Hepatocyte (in vitro differentiated cells): Measurements from ENCODE around the gene UBAP2. TPM values are rescaled to one million over a fixed set of nuclear protein-coding genes. Genes with fewer than 3 reads are reported as not detected.

Experiments
- DNase-seq: peaks from one replicate; pipeline ENCODE4 v3.0.0-alpha.2; 2016; ENCODE audit warnings: low spot score
- H2AFZ ChIP-seq: fragments of 200-600 bp; sonication (generic); 2 replicates; pipeline ENCODE4 v1.6.0; 2016; ENCODE audit warnings: antibody characterized with exemption, mild to moderate bottlenecking
- H3K27ac ChIP-seq: fragments of 200-600 bp; sonication (generic); 2 replicates; pipeline ENCODE4 v1.5.1; 2016; ENCODE audit warnings: mild to moderate bottlenecking
- H3K27me3 ChIP-seq: fragments of 200-600 bp; sonication (generic); 2 replicates; pipeline ENCODE4 v1.6.1; 2016
- H3K36me3 ChIP-seq: fragments of 200-600 bp; sonication (generic); replicated peaks from 2 replicates; pipeline ENCODE4 v1.5.1; 2016; ENCODE audit warnings: low read depth; ENCODE audit not compliant: insufficient read depth
- H3K4me1 ChIP-seq: fragments of 200-600 bp; sonication (generic); 2 replicates; pipeline ENCODE4 v1.5.1; 2016; ENCODE audit warnings: mild to moderate bottlenecking, moderate library complexity; ENCODE audit not compliant: insufficient read depth
- H3K4me2 ChIP-seq: fragments of 200-600 bp; sonication (generic); 2 replicates; pipeline ENCODE4 v1.6.0; 2016
- H3K4me3 ChIP-seq: fragments of 200-600 bp; sonication (generic); 2 replicates; pipeline ENCODE4 v1.5.1; 2016; ENCODE audit warnings: mild to moderate bottlenecking
- H3K79me2 ChIP-seq: fragments of 200-600 bp; sonication (generic); 2 replicates; pipeline ENCODE4 v1.6.0; 2017; ENCODE audit warnings: mild to moderate bottlenecking
- H3K9me2 ChIP-seq: fragments of 200-600 bp; sonication (generic); replicated peaks from 2 replicates; pipeline ENCODE4 v1.6.0; 2017; ENCODE audit warnings: mild to moderate bottlenecking; ENCODE audit not compliant: insufficient read depth
- H3K9me3 ChIP-seq: fragments of 200-600 bp; sonication (generic); 2 replicates; pipeline ENCODE4 v1.5.1; 2016; ENCODE audit warnings: low read depth, mild to moderate bottlenecking
- H4K20me1 ChIP-seq: fragments of 200-600 bp; sonication (generic); 2 replicates; pipeline ENCODE4 v1.6.0; 2016; ENCODE audit warnings: mild to moderate bottlenecking; ENCODE audit not compliant: insufficient read depth, poor library complexity, severe bottlenecking
- CTCF ChIP-seq: fragments of 200-600 bp; sonication (generic); IDR thresholded peaks from 2 replicates; pipeline ENCODE4 v1.5.1; 2016; ENCODE audit warnings: antibody characterized with exemption, mild to moderate bottlenecking; ENCODE audit not compliant: poor library complexity
- EZH2 ChIP-seq: fragments of 200-600 bp; sonication (generic); IDR thresholded peaks from 2 replicates; pipeline ENCODE4 v1.6.1; 2016; ENCODE audit warnings: antibody characterized with exemption, mild to moderate bottlenecking, borderline replicate concordance
- EZH2phosphoT487 ChIP-seq: fragments of 200-600 bp; sonication (generic); IDR thresholded peaks from one replicate; pipeline ENCODE4 v1.6.1; 2018; ENCODE audit warnings: antibody characterized with exemption, mild to moderate bottlenecking, low read depth, moderate library complexity; ENCODE audit not compliant: unreplicated experiment, severe bottlenecking
- WGBS: methylation state at CpG from one replicate; pipeline ENCODE4 v1.1.6; 2016; ENCODE audit warnings: low lambda C conversion rate; ENCODE audit errors: missing lambda C conversion rate; 5-methylcytosine and 5-hydroxymethylcytosine counted together
- polyA plus RNA-seq: library from polyadenylated mRNA; unstranded; fragments of >200 nt; fragmentation: Nextera tagmentation; extraction: Ambion mirVana; gene quantifications from 2 replicates; pipeline ENCODE4 v1.2.1, GENCODE V29; 2016
- total RNA-seq: library from RNA; depleted of rRNA; stranded (reverse); fragments of >200 nt; gene quantifications from 2 replicates; pipeline ENCODE4 v1.2.3, GENCODE V29; 2014

Gene UBAP2
- total and polyA plus RNA-seq, 2 experiments from 2014 or later, result 22.4 to 24.9 TPM

GRCh38 chr9:33939924-33940874 is 108.5 kb downstream of the UBAP2 start:
- 70% methylated on average over 7 of the region's 9 CpGs for WGBS
- peak; percentile 29 for DNase-seq
- no peaks in the 10 kb centered on the region for H3K27me3 ChIP-seq
- no peaks in the 10 kb centered on the region for H3K9me3 ChIP-seq
- no peak overlapping the region for H2AFZ ChIP-seq
- no peaks in the 10 kb centered on the region for H4K20me1 ChIP-seq
- H3K27ac ChIP-seq, result peak overlapping the region; percentile 72
- peaks cover 7% of the 10 kb centered on the region for H3K4me1 ChIP-seq
- H3K36me3 ChIP-seq, result no peaks in the 10 kb centered on the region
- H3K4me2 ChIP-seq, result no peak overlapping the region
- no peak for TF ChIP-seq EZH2phosphoT487
- no peak for TF ChIP-seq CTCF
- TF ChIP-seq EZH2, result no peak
- no peaks in the 10 kb centered on the region for H3K9me2 ChIP-seq
- H3K4me3 ChIP-seq, result no peak overlapping the region
- peaks cover 15% of the 10 kb centered on the region for H3K79me2 ChIP-seq

- no peak overlapping the region for H3K4me2 ChIP-seq
- TF ChIP-seq CTCF (no peak), EZH2phosphoT487 (no peak)
Observed at GRCh38 chr9:33934188-33934878, 114.4 kb downstream of the UBAP2 start.

GRCh38 chr9:33932078-33932807 is 116.4 kb downstream of the UBAP2 start:
- Histone ChIP-seq H3K36me3 (peaks cover 3% of the 10 kb centered on the region), H3K4me2 (no peak overlapping the region), H3K4me3 (no peak overlapping the region), H4K20me1 (no peaks in the 10 kb centered on the region), H2AFZ (no peak overlapping the region), H3K9me3 (no peaks in the 10 kb centered on the region), H3K79me2 (peaks cover 24% of the 10 kb centered on the region), H3K9me2 (no peaks in the 10 kb centered on the region), H3K27ac (peak overlapping the region; percentile 53), H3K4me1 (no peaks in the 10 kb centered on the region), H3K27me3 (no peaks in the 10 kb centered on the region)
- peak; percentile 24 for DNase-seq
- no peak for TF ChIP-seq CTCF
- no peak for TF ChIP-seq EZH2
- no peak for TF ChIP-seq EZH2phosphoT487
- 83% methylated on average over 20 of the region's 20 CpGs for WGBS

More at GRCh38 chr9:33934188-33934878, 114.4 kb downstream of the UBAP2 start:
- Histone ChIP-seq H3K4me3 (no peak overlapping the region), H3K9me3 (no peaks in the 10 kb centered on the region), H3K4me1 (no peaks in the 10 kb centered on the region), H3K79me2 (peaks cover 24% of the 10 kb centered on the region), H4K20me1 (no peaks in the 10 kb centered on the region), H2AFZ (no peak overlapping the region), H3K36me3 (peaks cover 3% of the 10 kb centered on the region), H3K9me2 (no peaks in the 10 kb centered on the region), H3K27ac (no peak overlapping the region), H3K27me3 (no peaks in the 10 kb centered on the region)
- no peak for DNase-seq
- 85% methylated on average over 5 of the region's 5 CpGs for WGBS
